IPS DF 19.7 (cell line): ENCODE data around the gene TMTC2.
"Not testable (repeated sequence)": the region's sequence is repeated elsewhere in the genome, so short reads cannot be mapped to it uniquely, and the experiment has no call there.

Experiments used
- DNase-seq: peaks from one replicate; pipeline ENCODE4 v3.0.0-alpha.2; 2013; ENCODE audit warnings: low read depth, low spot score

TMTC2 gene

DNA sequence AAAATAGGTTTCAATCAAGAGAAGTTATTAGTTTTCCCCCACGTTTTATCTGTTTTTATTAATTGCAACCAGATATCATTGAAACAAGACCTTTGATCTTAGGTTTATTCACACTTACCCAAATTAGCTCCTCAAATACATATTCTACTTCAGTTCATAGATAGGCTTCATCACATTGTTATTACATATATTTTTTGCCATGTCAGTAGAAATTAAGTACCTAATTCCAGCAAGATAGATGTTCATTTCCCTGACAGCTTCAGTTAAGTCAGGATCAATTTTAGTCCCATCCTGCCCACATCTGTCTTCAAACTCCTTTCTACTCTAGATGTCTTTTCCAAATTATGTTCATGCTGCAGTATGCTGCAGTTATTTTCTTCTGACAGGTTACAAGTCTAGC, 388.8 kb downstream of the TMTC2 start:
- DNase-seq, result no peak

DNA sequence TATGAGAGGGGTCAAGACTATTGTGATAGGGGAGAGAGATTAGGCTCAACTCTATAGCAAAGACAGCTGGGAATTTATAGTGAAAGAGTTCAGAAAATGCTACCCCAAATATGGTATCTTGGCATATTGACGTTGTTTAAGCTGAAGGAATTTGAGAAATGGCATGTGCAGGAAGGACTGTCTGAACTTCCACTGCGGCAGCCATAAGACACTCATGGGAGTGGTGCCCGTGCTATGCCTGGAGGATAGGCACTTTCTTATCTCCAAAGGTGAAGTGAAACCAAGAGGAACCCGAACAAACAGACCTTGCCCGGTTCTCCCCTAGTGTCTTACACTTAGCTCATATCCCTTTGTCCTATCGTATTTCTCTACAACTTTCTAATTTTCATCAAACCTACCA, 390.3 kb downstream of the TMTC2 start:
- no peak for DNase-seq

DNA sequence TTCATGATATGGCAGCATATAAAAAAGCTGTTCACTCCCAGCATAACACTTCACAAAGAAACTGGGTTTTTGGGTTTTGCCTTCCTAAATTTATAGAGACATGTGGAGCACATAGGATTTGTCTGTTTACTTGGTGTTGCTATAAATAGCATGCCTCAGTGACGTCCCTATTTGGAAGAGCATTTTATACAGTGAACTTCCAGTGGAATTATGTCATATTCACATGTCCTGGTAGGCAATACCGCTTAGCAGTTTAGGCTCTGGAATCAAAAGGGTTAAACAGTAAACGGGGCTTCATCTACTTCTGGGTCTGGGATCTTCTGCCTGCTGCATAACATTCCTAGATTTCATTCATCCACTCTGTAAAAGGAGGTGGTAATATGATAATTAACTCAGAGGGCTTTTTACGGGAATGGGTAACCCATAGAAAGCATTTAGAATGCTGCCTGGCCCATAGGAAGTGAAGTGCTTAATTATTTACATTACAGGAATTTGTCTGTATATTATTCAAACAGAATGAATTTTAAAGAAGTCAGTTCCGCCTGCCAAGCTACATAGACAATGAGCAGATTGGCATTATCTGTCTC, 396.1 kb downstream of the TMTC2 start:
- no peak for DNase-seq

DNA sequence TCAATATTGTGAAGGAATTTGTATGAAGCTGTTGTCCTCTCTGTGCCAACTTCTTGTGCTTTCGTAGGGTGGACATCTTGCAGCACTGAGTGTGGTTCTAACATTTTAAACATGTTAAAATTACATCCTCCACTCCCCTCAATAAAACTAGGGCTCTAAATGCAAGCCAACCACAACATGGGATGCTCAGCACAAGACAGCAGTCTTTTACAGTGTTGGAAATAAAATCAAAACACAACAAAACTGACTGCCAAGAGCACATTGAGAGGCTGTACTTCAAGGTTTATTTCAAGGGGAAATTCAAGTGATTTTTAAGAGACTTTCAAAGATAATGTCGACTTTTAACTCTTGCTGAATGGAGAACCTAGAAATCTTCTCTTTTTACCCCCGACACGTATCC, 396.9 kb downstream of the TMTC2 start:
- no peak for DNase-seq

DNA sequence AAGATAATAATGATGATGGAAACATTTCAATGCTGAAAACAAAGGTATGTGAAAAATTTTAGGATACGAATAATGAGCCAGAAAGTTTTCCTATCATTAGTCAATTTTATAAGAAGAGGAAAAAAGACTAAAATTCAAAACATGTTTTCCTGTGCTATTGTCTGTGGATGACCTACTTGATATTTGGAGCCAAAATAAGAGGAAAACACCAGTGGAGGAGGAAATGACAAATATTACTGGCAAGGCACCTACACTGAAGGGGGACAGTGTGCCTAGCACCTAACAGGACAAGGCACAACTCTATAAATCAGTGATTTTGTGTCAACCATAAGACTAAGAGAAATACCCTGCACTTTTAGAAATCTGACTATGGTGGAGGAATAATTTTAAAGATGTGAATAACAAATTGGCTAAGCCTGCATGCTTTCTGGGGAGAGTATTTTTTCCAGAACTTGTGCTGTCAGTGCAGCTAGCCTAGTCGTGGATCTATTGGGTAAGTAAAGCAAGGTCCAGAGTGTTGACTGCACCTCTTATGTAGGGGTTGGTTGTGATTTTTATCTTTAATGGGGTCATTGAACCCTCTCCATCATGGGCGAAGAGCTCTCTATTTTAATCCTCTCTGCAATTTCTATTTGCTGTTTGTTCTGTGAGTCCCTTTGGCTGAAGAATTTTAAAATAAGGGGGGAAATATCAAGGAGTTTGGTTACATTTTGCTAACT, 398.0 kb downstream of the TMTC2 start:
- DNase-seq, result no peak

DNA sequence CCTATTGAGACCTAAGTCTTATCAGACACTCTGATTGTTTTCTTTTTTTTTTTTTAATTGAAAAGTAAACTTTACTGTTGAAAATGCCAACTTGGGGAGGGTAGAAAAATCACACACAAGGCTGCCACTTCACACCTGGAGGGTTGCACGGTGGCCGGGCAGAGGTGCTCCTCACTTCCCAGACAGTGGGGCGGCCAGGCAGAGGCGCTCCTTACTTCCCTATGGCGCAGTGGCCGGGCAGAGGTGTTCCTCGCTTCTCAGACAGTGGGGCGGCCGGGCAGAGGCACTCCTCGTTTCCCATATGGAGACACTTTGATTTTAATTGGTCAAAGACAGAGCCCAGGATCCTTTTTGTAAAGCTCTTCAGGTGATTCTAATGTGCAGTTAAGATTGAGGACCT, 399.3 kb downstream of the TMTC2 start:
- no peak for DNase-seq

DNA sequence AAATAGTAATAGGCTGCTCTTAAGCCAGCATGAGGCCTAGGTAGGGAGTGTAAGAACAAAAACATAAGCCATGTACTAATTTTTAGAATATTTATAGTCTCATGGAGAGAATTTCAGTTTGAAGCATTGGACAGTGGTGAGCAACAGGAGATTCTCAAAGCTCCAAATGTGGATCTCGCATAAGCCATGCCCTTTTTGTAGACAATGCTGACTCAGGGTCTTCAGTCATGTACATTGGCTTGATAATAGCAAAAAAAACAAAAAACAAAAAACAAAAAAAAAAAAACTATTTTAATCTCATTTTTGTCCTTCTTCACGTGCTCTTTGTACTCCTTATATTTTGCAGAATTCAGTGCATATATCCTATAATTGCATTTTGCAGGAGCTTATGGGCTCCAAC, 402.9 kb downstream of the TMTC2 start:
- no peak for DNase-seq

DNA sequence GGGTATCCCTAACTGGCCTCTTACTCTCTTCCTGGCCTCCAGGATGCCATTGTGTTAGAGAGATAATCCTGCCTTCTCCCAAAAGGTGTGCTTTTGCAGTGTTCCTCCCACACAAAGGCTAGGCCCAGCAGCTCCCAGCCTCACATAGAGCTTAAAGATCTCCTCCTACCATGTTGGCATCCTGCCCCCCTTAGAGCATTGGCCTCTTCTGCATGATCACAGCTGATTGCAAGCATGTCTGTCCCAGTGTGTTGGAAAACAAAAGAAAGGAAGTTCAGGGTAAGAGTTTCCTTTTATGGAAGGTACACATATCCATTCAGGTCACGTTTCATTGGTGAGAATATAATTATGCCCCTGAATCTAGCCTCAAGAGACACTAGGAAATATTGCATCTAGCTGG, 405.4 kb downstream of the TMTC2 start:
- DNase-seq, result no peak

DNA sequence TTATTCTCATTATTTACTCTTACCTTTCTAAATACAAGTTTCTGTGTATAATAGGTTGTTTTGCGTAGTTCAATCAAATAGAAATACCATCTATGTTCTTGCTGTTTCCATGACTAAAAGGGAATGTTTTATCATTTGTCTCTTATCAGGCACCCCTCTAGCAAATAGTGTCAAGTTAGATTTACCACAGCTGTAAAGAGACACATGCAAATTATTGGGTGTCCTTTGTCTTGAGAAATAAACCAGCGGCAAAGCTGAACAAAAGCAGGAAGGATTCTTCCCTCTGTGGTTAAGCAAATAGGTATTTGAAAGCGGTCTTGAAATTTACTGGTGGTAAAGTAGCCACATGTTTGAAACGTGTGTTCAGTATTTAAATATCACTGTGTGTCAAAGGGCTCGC, 405.9 kb downstream of the TMTC2 start:
- no peak for DNase-seq

DNA sequence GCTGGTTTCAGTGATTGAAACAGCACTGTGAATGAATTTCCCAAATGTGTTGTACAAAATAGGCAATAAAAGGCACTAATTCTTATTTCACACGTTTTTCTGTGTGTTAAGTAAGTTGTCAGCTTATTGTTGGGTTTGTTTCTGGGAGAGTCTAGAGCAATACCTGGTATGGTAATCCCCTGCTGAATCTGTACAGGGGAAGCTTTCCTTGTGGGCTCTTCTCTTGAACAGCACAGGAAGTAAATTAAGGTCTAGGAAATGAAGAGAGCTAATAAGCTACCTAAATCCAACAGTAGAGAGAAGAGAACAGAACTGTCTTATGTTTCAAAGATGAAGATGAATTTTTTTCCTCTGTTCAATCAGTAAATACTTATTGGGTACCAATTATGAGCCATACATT, 406.7 kb downstream of the TMTC2 start:
- no peak for DNase-seq

DNA sequence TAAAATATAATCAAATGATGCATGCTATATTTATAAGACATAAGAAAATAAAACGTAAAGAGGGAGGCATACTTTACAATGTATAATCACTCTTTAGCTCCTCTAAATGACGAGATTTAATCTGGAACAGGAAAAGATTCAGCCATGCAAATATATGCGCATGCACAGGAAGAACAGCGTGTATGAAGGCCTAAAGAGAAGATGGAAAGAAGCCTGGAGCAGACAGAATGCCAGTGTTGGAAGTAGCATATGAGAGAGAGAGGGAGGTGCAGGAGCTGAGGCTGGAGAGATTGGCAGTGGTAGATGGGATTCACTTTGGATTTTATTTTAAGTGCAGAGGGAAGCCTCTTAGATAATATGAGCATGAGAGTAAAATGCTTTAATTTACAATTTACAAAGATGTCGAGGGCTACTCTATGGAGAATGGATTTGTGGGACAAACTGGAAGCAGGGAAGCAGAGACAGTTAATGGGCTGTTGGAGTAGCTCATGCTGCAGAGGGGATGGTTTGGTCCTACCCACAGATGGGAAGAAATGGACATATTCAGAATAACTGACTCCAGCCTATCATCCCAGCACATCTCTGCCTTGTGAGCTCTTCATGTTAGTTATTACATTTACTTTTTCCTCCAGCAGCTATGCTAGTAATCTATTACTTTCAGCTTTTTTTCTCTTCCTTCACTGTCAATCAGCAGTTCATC, 411.1 kb downstream of the TMTC2 start:
- no peak for DNase-seq

DNA sequence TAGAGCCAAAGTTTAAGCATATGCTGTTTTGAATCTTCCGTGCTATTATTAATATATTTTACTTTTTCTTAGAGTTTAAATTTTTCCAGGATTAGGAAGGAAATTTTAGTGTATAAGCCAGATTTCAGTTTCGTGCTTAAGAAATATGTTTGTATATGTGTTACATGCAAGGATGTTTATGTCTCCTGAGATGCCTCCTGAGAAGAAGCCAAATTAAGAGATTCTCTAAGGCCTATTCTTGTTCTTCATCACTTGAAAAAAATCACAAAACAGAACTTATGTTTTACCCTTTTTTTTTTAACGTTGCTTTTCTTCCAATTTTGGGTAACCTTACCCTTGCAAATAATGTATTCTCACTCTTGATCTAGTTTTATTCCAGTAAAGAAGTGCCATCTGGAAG, 412.7 kb downstream of the TMTC2 start:
- DNase-seq, result no peak

DNA sequence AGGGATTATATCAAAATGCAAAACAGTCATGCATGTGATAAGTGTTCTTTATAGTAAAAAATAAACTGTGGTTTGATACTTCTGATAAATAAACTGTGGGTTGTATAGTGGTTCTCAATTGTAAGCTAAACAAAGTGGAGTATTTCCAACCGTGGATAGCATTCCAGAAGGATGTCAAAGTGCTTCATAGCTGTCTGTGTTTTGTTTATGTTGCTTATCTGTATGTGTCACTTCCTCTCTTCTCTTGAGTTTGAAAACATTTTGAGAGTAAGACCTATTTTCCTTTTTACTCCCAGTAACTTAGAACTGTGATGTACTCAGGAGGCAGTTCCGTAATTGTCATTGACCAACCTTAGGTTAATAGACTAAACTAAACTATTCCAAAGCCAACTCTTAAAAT, 415.8 kb downstream of the TMTC2 start:
- DNase-seq, result no peak

DNA sequence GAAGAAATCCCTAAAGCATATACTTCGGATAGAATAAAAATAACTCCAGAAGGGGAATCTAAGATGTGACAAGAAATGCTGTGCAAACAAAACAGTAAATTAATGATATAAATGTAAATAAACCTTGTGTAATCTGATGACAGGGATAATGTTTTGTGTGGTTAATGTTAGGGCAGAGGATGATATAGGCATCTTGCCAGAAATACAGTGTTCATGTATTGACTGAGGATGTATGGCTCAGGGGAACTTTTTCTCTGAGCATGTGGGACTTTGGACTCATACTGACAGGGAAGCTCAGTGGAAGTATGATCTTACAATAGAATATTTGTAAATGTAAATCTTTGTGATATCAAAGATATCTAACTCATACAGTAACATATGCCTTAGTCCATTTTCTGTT, 420.2 kb downstream of the TMTC2 start:
- DNase-seq, result no peak

DNA sequence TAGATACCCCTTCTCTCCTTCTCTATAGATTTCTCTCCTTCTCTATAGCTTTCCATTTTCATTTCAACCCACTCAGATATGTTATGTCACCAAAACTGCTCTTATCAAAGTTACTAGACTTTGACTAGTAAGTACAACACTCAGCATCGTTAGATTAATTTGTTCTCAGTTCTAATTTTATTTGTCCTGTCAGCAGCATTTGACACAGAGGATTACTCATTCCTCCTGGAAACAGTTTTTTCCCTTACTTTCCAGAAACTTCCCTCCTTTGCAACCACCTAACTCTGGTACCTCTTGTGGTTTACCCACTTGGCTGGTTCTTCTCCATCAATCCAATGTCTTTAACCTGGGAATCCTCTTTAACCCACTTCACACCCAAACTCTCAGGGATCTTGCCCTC, 423.7 kb downstream of the TMTC2 start:
- no peak for DNase-seq

DNA sequence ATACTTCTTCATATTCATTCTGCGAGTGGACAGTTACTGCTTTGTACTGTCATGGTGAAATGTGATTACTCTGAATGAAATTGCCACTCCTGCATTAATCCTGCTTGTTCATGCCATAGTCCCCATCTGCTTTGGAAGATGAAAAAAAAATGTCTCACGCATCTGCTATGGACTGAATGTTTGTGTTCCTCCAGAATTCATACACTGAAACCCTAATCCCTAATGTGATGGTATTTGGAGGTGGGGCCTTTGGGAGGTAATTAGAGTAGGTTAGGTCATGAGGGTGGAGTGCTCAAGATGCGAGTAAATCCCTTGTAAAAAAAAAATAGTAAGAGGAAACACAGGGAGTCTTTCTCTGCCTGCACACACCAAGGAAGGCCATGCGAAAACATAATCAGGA, 427.2 kb downstream of the TMTC2 start:
- no peak for DNase-seq

DNA sequence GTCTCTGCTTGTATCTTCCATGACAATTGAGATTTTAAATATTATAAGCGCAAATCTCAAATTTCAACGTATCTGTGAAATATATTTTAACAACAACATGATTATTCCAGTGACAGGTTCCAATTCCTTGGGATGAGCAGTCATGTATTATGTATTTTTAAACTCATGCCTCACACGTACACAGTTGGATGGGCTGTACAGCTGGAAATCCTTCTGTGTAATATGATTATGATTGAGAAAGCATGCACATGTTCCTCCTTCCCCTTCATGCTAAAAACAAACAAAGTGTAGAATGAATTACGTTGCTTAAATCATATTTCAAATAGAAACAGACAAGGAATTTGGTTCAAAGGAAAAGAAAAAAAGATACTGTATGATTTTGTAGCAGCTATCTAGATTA, 428.3 kb downstream of the TMTC2 start:
- no peak for DNase-seq

DNA sequence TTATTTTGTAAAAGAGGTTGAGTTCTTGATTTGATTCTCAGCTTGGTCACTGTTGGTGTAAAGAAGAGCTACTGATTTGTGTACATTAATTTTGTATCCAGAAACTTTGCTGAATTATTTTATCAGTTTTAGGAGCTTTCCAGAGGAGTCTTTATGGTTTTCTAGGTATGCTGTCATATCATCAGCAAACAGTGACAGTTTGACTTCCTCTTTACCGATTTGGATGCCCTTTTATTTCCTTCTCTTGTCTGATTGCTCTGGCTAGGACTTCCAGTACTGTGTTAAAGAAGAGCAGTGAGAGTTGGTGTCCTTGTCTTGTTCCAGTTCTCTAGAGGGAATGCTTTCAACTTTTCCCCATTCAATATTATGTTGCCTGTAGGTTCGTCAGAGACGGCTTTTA, 431.2 kb downstream of the TMTC2 start:
- not testable (repeated sequence) for DNase-seq

DNA sequence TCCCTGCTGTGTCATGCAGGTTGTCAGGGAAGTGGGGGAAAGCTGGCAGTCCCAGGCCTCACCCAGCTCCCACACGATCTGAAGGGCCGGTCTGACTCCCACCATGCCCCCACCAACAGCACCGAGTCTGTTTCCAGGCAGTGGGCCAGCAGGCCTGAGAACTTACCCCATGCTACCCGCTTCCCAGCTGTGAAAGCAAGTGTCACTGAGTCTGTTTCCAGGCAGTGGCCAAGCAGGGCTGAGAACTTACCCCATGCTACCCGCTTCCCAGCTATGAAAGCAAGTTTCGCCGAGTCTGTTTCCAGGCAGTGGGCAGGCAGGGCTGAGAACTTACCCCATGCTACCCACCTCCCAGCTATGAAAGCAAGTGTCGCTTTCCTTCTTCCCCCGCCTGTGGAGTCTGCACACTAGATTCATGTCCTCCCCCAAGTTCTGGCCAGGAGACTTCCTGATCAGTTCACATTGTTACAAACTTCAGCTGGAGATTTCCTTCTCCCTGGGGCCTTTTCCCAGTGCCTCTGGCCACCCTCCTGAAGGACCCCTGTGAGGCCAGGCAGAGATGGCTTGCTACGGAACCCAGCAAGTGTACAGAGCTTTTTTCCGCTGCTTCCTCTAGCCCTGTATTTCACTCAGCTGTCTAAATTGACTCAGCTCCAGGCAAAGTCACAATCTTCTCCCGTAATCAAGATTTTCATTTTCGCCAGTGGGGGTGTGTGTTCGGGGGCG, 435.4 kb downstream of the TMTC2 start:
- no peak for DNase-seq

DNA sequence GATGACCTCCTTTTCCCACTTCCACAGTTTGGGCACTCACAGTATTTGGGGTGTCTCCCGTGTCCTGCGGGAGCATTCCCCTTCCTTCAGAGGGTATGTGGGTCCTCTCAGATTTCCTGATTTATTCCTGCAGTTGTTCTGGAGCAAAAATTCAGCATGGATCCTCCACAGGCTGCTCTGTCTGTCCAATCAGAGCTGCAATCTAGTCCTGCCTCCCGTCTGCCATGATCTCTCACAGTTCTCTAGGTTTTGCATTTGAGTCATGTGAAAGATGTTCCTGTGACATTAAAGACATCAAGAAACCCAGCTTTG, 435.9 kb downstream of the TMTC2 start:
- no peak for DNase-seq

DNA sequence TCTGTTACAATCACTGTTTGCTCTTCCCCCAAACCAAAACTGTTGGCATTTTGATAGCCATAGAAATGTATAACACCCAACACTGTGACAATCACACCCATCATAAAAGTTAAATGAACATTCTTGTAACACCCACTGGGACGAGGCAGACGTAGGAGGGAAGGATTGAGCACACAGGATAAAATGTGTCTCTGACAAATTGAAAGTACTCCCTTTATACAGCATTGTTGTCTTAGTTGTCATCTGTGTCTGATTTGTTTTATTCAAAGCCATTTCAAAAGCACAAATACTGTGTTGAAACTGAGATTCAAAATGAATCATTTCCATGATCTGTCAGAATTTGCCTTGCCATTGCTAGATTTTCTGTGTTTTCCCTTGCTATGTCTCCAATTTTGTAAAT, 436.3 kb downstream of the TMTC2 start:
- no peak for DNase-seq

DNA sequence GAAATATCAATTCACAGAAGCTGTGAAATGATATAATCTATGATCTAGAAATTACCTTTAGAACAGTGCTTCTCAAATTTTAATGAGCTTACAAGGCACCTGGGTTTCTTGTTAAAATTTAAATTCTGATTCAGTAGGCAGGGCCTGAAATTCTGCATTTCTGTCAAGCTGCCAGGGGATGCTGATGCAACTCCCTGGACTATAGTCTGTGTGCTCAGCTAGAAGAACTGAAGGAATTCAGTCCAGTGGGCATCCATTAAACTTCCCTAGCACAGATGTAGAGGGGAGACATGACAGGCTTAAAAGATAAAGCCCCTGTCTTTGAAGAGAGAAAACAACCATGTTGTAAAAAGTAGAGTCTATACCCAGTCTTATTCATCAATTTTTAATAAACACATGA, 441.8 kb downstream of the TMTC2 start:
- no peak for DNase-seq

DNA sequence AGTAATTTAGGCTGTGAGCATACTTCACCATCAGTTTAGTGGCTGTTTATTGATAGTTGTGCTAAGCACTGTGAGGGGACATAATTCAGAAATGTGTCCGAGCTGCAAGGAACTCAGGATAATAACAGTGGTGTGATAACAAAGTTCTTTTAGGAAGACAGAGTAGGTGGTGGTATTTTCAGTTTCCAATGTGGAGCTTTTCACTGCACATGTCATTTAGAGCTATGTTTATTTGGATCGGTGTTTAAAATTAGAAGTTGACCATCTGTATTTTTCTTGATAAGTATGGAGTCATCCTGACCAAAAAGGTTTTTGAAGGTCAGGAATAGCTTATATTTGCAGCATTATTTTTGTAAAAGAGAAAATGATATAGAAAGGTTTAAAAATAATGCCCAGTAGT, 443.5 kb downstream of the TMTC2 start:
- no peak for DNase-seq
